GM23338 (cell line): ENCODE results near the gene SEC14L6. TPM values are rescaled to one million over a fixed set of nuclear protein-coding genes. Genes with fewer than 3 reads are reported as not detected.

Experiments
- ATAC-seq: fragments of 200-7000 bp; cut with Tn5 transposase; 3 replicates; pipeline ENCODE4 v1.9.1; 2020
- DNase-seq: peaks from one replicate; pipeline ENCODE4 v3.0.0-alpha.2; 2015; ENCODE audit warnings: low spot score
- H2AFZ ChIP-seq: fragments of 200-600 bp; sonication (generic); 2 replicates; pipeline ENCODE4 v1.8.0; 2016; ENCODE audit warnings: antibody characterized with exemption, mild to moderate bottlenecking, moderate library complexity
- H3F3A ChIP-seq: fragments of 200-600 bp; sonication (generic); replicated peaks from 2 replicates; pipeline ENCODE4 v1.8.0; 2017; ENCODE audit warnings: antibody characterized with exemption, mixed run types, low read depth
- H3K27ac ChIP-seq: fragments of 200-600 bp; sonication (generic); 2 replicates; pipeline ENCODE4 v1.6.1; 2016; ENCODE audit warnings: low read depth
- H3K27me3 ChIP-seq: fragments of 200-600 bp; sonication (generic); 2 replicates; pipeline ENCODE4 v1.8.0; 2016; ENCODE audit warnings: mild to moderate bottlenecking, mixed run types, moderate library complexity; ENCODE audit not compliant: insufficient read depth
- H3K36me3 ChIP-seq: fragments of 200-600 bp; sonication (generic); 2 replicates; pipeline ENCODE4 v1.8.0; 2016; ENCODE audit warnings: mild to moderate bottlenecking; ENCODE audit not compliant: insufficient read depth
- H3K4me1 ChIP-seq: fragments of 200-600 bp; sonication (generic); 2 replicates; pipeline ENCODE4 v1.8.0; 2016; ENCODE audit warnings: mild to moderate bottlenecking, moderate library complexity; ENCODE audit not compliant: insufficient read depth
- H3K4me2 ChIP-seq: fragments of 200-600 bp; sonication (generic); 2 replicates; pipeline ENCODE4 v1.7.1; 2017; ENCODE audit warnings: mixed run types
- H3K4me3 ChIP-seq: fragments of 200-600 bp; sonication (generic); 2 replicates; pipeline ENCODE4 v1.6.1; 2016; ENCODE audit warnings: mixed run types
- H3K79me2 ChIP-seq: fragments of 200-600 bp; sonication (generic); replicated peaks from 2 replicates; pipeline ENCODE4 v1.8.0; 2017; ENCODE audit warnings: mild to moderate bottlenecking; ENCODE audit not compliant: insufficient read depth
- H3K9me2 ChIP-seq: fragments of 200-600 bp; sonication (generic); 2 replicates; pipeline ENCODE4 v1.8.0; 2017; ENCODE audit not compliant: insufficient read depth
- H4K20me1 ChIP-seq: fragments of 200-600 bp; sonication (generic); replicated peaks from 2 replicates; pipeline ENCODE4 v1.8.0; 2017; ENCODE audit warnings: mild to moderate bottlenecking; ENCODE audit not compliant: insufficient read depth
- H3K27ac Mint-ChIP-seq: 2 replicates; pipeline ENCODE4 v1.8.0; 2020; ENCODE audit warnings: inconsistent platforms, mild to moderate bottlenecking, moderate library complexity, mixed read lengths
- H3K27me3 Mint-ChIP-seq: 3 replicates; pipeline ENCODE4 v1.8.0; 2022; ENCODE audit warnings: low read depth, mild to moderate bottlenecking, moderate library complexity, mixed read lengths, inconsistent platforms; ENCODE audit not compliant: insufficient read depth, poor library complexity
- H3K36me3 Mint-ChIP-seq: 3 replicates; pipeline ENCODE4 v1.8.0; 2021; ENCODE audit warnings: low read depth, mild to moderate bottlenecking, inconsistent platforms, moderate library complexity, mixed read lengths
- H3K4me1 Mint-ChIP-seq: 3 replicates; pipeline ENCODE4 v1.8.0; 2020; ENCODE audit warnings: mild to moderate bottlenecking, inconsistent platforms, mixed read lengths
- H3K4me3 Mint-ChIP-seq: 3 replicates; pipeline ENCODE4 v1.8.0; 2021; ENCODE audit warnings: moderate library complexity, mild to moderate bottlenecking, inconsistent platforms, mixed read lengths
- H3K9me3 Mint-ChIP-seq: 3 replicates; pipeline ENCODE4 v1.8.0; 2020; ENCODE audit warnings: moderate library complexity, mild to moderate bottlenecking, inconsistent platforms, mixed read lengths
- CTCF ChIP-seq, 2 experiments: fragments of 200-600 bp in 1 of 2; sonication (generic) in 1 of 2; conservative IDR thresholded peaks; 2 replicates each; pipeline versions ENCODE4 v1.5.1 to v1.6.1; 2016 to 2017; ENCODE audit warnings: antibody characterized with exemption in 2 of 2, low read depth in 2 of 2, mild to moderate bottlenecking in 2 of 2, moderate library complexity in 1 of 2
- ETS1 ChIP-seq: IDR thresholded peaks from 2 replicates; pipeline ENCODE4 v1.6.1; 2016; ENCODE audit warnings: antibody characterized with exemption
- EZH2 ChIP-seq: fragments of 200-600 bp; sonication (generic); IDR thresholded peaks from one replicate; pipeline ENCODE4 v1.8.0; 2017; ENCODE audit warnings: antibody characterized with exemption, mild to moderate bottlenecking, low read depth; ENCODE audit not compliant: unreplicated experiment
- EZH2phosphoT487 ChIP-seq: fragments of 200-600 bp; sonication (generic); IDR thresholded peaks from one replicate; pipeline ENCODE4 v1.8.1; 2018; ENCODE audit warnings: antibody characterized with exemption; ENCODE audit not compliant: unreplicated experiment
- JUNB ChIP-seq: IDR thresholded peaks from one replicate; pipeline ENCODE4 v1.6.1; 2016; ENCODE audit warnings: antibody characterized with exemption; ENCODE audit not compliant: unreplicated experiment
- NANOG ChIP-seq: IDR thresholded peaks from 2 replicates; pipeline ENCODE4 v1.6.1; 2016; ENCODE audit warnings: antibody characterized with exemption, borderline replicate concordance
- REST ChIP-seq: IDR thresholded peaks from one replicate; pipeline ENCODE4 v1.6.1; 2018; ENCODE audit warnings: antibody characterized with exemption; ENCODE audit not compliant: unreplicated experiment
- STAT1 ChIP-seq: IDR thresholded peaks from one replicate; pipeline ENCODE4 v1.6.1; 2016; ENCODE audit warnings: antibody characterized with exemption; ENCODE audit not compliant: unreplicated experiment
- polyA plus RNA-seq: library from polyadenylated mRNA; unstranded; fragments of >200 nt; fragmentation: Nextera tagmentation; extraction: Ambion mirVana; gene quantifications from 2 replicates; pipeline ENCODE4 v1.2.1, GENCODE V29; 2016
- total RNA-seq: library from RNA; depleted of rRNA; stranded (reverse); fragments of >200 nt; shearing (Covaris generic); gene quantifications from 2 replicates; pipeline ENCODE4 v1.2.3, GENCODE V29; 2014

The SEC14L6 gene
- total and polyA plus RNA-seq, 2 experiments from 2014 or later = 0.84 to 2.1 TPM

GRCh38 chr22:30491381-30491780 is 55.2 kb downstream of the SEC14L6 start (continued):
- TF ChIP-seq REST (no peak), NANOG (no peak), ETS1 (no peak), EZH2 (no peak), JUNB (no peak)

- no peaks in the 10 kb centered on the region for H4K20me1 ChIP-seq
- no peaks in the 10 kb centered on the region for H3K4me1 ChIP-seq
- H3K9me2 ChIP-seq = no peaks in the 10 kb centered on the region
- no peak overlapping the region for H3K27ac Mint-ChIP-seq
- peaks cover 7% of the 10 kb centered on the region; the same call in 2 of the 3 replicates for H3K4me1 Mint-ChIP-seq
- no peak overlapping the region for H3K4me2 ChIP-seq
- H3K9me3 Mint-ChIP-seq = no peaks in the 10 kb centered on the region
- H3F3A ChIP-seq = no peaks in the 10 kb centered on the region
- no peak overlapping the region for H3K27ac ChIP-seq
- H3K36me3 Mint-ChIP-seq = no peaks in the 10 kb centered on the region
- peak; percentile 33 for DNase-seq
- no peak overlapping the region for H3K4me3 Mint-ChIP-seq
- no peak overlapping the region for H2AFZ ChIP-seq
- no peaks in the 10 kb centered on the region for H3K79me2 ChIP-seq
- peak; percentile 56 for ATAC-seq
- H3K4me3 ChIP-seq = no peak overlapping the region
- H3K27me3 Mint-ChIP-seq = peaks cover 7% of the 10 kb centered on the region
- no peaks in the 10 kb centered on the region for H3K36me3 ChIP-seq
- no peaks in the 10 kb centered on the region for H3K27me3 ChIP-seq
- TF ChIP-seq NANOG = no peak
- peak in 1 of 2 experiments; percentile 37; a peak in 1 of 4 replicates for TF ChIP-seq CTCF (conservative IDR thresholded peaks at IDR 0.05; ENCODE audit: low read depth in 2 of 2)
- no peak for TF ChIP-seq STAT1
- TF ChIP-seq EZH2phosphoT487 = no peak
- no peak for TF ChIP-seq EZH2
Measured at GRCh38 chr22:30490399-30490798, 56.1 kb downstream of the SEC14L6 start.
